GM18870 (cell line): ENCODE results near the gene GIMAP6.
"Not testable (repeated sequence)": the region's sequence is repeated elsewhere in the genome, so short reads cannot be mapped to it uniquely, and the experiment has no call there.

Source experiments
- ATAC-seq: cut with Tn5 transposase; IDR thresholded peaks from one replicate; pipeline ENCODE4 v1.9.1; 2021; ENCODE audit warnings: moderate library complexity; ENCODE audit not compliant: unreplicated experiment

GIMAP6 gene

DNA sequence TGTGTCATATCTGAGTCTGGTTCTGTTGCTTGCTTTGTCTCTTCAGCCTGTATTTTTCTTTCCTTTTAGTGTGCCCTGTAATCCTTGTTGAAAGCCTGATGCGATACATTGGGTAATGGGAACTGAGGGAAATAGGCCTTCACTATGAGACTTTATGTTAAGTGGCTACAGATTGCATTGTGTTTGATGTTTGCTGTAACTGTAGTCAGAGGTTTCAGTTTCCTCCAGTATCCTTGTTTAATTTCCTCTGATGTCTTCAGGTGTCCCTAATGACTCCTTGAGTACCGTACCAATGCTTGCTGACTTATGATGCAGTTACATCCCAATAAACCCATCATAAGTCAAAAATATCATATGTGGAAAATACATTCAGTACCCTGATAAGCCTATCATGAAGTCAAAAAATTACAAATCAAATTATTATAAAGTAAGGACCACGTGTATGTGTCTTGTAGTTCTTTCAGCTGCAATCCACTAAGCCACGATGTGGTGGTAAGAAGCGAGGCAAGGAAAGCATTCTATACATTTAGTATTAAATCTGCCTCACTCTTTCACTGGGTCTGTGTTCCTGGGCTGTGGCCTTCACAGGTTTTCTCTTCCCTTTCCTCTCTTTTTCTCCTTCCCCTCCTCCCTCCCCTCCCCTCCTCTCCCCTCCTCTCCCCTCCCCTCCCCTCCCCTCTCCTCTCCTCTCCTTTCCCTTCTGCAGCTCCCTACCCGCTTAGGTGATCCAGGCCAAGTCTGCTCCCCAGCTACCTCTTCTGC, 13.3 kb upstream of the GIMAP6 start:
- no peak for ATAC-seq

DNA sequence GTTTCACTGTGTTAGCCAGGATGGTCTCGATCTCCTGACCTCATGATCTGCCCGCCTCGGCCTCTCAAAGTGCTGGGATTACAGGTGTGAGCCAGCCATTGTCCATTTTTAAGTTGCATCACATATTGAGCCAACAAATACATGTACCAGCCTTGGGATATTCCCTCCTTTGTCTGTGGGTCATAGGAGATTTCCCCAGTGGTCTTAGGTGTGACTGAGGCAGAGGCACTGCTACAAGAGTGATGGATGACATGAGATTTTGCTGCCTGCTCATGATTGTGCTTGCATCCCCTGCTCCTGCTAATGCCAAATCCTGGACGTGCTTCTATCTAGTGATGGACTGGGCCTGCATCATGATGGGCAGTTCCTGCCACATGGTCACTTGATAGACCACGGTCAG, 10.7 kb upstream of the GIMAP6 start:
- no peak for ATAC-seq

DNA sequence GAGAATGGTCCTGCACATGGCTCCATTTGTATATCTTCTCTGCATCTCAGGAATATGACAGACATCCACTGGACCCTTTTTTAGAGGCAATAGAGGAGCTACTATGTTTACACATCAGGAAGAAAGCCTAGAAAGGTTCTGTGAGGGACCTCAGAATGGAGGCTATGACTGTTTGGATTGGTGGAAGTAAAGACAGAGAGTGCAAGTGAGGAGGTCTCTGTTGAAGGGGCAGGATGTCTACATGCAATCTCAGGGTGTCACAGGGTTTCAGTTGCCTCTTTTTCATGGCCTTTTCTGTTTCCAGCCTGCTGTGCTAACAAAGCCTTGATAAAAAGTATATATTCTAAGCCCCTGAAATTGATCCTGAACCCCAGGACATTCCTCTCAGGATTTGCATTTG, 9.7 kb upstream of the GIMAP6 start:
- no peak for ATAC-seq

DNA sequence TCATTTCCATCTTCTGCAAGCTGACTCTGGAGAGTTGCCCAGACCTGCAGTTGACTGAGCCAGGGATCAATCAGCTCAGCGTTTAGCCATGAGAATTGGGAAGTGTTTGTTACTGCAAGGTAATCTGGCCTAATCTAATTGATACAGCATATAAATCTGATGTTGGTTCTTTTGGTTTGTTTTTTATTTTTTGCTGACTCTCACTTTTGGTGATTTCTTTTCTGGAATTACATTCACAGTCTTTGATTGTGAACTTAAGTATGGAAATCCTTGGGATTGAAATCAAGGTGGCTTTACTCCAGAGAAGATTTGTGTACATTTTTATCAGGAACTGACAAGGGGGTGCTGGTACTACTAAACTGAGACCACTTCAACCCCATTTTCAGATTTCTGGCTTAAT, 1.7 kb upstream of the GIMAP6 start:
- no peak for ATAC-seq

DNA sequence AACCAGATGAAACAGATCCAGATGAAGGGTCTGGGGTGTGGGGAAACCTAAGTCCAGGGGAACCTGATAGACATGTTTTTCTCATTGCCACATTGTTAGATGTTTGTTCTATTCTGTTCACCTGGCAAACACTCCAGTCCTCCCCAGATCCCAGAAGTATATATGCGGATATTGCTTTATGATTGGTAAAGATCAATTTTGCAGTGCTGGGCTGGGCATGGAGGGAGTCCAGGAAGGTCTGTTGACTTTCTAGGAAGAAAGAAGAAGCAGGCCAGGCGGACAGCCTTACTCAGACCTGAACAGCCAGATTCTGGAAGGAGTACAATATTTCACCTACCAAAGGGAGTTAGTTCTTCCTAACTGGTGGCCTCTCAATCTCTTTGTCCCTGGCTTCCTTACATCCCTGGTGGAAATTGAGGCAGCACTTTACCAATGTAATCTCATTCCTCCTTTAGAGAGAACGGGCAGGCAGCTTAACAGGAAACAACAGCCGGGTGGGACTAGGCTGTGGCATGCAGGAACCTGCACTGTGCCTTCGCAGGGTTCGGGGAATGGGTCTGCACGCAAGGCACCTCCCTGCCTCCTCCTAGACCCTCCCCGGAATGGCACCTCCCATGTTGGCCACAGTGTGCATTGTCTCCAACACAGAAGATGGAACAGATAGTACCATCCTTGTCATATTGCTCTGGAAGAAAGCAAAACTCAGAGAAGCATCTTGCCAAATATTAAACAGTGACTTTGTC, 930 bp downstream of the GIMAP6 start:
- ATAC-seq: no peak

DNA sequence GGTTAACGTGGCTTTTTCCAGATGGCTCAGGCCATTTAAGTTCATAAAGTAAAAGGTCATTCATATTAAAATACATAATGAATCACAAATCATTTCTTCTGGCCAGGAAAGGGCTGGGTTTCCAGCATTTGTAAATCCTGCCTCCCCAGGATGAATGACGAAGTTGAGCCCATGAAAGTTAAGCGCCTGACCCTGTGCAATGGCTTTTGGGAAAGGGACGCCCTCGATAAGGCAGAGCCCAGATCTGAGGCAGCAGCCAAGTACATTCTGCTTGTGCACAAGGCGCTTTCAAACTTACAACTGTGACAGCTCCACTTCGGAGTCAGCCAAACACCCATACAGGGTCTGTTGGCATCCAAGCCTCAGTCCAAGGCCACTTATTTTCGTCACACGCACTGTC, 2.8 kb downstream of the GIMAP6 start:
- no peak for ATAC-seq

DNA sequence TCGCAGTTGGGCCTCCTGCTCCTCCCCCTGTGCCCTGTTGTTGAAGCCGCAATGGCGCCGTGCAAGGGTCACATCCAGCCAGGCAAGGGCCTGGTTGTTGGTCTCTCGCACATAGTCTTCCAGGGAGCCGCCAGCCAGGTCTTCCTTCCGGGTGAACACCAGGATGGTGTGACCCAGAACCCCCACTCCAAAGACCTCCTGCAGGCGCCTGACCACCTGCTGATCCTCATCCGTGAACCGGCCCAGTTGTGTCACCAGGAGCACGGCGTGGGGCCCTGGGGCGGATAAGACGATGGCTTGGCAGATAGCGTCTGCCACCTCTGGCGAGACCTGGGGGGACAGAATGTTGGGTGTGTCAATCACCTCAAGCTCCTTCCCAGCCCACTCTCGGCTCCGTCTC, 4.2 kb downstream of the GIMAP6 start:
- ATAC-seq: no peak

DNA sequence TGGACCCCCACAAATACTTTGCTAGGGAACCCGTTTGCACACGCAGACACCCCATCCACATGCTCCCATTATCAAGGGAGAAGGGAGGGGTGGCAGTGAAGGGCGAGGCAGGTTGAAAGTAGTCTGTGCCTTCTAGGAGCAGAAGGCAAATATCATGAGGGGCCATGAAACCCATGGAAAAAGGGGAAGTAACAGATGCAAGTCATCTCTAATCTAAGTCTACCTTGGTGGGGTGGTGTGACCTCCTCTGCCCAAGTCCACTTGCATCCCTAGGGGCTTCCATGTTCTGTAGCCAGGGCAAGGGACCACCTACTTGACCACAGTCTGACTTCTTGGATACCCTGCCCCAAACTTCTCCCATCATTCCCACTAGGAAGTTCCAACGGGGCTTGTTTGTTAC, 5.5 kb downstream of the GIMAP6 start:
- ATAC-seq: no peak

DNA sequence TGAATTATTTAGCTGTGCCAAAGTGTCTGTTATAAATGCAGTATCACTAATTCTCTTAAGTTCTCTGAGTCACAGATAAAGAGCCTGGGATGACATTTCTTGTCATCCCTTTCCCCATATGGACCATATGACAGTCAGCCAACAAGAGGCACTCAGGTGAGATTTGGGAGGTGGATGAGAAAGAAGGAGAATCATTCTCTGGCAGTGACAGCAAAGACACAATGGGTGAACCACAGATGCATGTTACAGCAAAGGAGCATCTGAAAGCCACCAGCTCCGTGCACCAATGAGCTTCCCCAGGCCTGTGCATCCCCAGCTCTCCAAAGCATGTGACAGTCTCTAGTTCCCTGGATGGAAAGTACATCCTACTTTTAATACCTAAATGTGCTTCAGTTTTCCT, 10.8 kb downstream of the GIMAP6 start:
- ATAC-seq: peak; percentile 31

DNA sequence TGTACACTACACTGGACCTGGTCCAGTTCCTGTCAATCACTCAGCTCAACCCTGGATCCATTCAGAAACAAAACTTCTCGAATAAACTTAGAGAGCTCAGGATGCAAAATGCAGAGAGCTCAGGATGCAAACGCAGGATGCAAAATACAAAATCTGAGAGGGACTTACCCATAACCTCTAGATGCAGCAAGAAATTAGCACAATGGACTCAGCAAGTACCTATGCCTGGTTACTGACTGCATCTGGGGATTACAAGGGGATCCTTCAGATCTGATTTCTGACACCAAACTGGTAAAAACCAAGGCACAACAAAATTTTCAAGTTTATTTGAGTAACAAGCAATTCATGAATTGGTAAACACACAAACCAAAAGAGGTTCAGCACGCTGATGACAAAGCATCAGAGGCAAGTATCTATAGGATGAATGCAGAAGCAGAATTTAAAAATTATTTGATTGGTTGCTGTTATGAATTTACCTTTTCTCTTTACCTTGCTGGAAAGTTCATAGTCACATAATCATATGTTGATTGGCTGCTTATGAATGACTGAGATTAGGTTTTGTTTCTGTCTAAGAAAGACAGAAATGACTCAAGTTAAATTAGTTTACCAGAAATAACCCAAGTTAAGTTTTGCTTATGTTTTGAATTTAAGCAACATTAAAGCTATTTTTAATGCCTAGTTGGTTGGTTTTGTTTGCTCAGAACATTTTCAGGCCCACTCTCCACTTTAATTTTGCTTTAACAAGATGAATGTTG, 11.4 kb downstream of the GIMAP6 start:
- ATAC-seq: peak; percentile 58

DNA sequence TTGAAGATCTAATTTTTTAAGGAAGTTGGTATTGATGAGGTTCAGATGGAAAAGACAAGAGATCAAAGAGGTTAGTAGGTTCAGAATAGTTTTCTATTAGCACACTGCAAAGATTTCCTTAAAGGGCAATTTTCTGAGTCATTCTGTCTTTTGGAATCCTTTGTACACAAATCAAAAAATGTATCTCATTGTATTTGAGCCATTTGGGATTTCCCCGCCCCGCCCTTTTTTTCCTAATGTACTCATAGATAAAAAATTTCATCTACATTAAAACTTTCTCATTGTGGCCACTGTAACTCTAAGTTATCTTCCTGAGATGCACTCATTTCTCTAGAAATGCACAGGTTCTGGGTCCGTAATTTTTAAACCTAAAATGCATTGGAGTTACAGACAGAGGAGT, 12.1 kb downstream of the GIMAP6 start:
- no peak for ATAC-seq

DNA sequence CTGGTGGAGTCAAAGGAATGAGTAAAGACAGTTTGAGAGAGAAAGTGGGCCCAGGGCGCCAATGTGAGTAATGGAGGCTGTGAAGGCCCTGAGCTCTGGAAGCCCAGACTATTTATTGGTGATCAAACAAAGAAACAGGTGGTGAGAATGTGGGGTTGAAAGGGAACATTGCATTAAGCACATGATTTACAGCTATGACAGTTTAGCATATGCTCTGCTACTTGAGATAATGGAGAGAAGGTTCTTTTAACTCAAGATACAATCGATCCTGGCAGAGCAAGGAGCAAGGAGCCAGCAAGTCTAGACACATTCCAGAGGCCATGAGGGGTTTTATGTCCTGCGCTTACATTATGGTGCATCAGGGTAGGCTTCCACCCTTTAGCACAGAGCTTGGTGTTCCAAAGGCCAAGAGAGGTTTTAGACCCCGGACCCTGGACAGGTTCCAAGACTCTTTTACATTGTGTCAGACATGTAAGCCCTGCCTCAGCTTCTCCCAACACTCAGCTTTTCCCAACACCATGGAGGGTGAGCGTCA, 16.9 kb downstream of the GIMAP6 start:
- not testable (repeated sequence) for ATAC-seq

DNA sequence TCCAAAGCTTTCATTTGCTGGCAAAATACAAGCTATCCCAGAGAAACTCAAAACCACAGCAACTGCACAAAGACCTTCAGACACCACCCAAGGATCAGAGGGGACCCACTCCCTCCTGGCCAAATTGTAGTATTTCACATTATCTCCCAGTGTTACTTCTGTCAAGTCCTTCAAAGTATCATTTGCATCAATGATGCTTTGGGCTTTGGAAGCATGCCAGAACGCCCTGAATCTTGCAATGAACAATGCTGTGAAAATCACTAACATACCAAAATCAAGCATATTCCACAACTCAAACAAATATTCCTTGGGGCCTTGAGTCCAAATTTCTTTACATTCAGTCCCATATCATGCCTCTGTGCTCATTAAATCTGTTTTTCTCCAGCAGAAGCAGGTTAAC, 17.8 kb downstream of the GIMAP6 start:
- not testable (repeated sequence) for ATAC-seq

DNA sequence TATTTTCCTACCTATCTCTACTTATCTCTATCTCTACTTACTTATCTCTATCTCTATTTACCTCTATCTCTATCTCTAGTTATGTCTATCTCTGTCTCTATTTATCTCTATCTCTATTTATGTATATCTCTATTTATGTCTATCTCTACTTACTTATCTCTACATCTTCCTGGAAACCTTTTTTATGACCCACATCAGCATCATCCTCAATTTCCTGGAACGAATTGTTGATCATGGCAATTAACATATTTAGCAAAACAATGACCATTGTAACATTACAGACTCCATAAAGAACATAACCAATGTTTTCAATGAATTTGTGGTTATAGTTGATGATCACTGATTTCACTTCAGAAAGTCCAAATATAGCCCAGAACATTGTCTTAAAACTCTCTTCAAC, 18.3 kb downstream of the GIMAP6 start:
- no peak for ATAC-seq

DNA sequence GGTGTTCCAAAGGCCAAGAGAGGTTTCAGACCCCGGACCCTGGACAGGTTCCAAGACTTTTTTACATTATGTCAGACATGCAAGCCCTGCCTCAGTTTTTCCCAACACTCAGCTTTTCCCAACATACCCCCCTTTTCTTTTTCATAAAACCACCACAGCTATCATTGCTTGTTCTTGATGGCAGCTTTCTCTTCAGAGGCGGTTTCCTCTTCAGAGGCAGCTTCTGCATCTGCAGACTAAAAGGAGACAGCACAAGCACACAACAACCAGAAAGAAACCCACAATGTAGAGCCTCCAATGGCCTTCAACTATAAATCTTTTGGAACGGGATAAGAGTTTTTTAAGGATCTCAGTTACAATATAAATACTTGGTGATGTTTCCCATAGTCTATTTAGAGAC, 19.3 kb downstream of the GIMAP6 start:
- no peak for ATAC-seq

DNA sequence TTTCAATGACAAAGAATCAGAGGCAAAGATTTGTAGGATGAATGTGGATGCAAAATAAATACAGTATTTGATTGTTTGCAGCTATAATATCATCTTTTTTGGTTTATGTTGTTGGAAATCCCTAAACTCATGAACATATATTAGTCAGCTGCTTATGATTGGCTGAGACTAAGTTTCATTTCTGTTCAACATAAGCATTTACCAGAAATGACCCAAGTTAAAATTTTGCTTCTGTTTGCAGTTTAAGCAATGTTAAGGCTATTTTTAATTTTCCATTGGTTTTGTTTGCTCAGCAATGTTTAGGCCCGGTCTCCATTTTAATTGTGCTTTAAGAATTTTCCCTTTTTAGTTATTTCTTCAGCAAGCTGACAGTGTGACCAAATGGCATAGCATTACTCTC, 22.0 kb downstream of the GIMAP6 start:
- no peak for ATAC-seq

DNA sequence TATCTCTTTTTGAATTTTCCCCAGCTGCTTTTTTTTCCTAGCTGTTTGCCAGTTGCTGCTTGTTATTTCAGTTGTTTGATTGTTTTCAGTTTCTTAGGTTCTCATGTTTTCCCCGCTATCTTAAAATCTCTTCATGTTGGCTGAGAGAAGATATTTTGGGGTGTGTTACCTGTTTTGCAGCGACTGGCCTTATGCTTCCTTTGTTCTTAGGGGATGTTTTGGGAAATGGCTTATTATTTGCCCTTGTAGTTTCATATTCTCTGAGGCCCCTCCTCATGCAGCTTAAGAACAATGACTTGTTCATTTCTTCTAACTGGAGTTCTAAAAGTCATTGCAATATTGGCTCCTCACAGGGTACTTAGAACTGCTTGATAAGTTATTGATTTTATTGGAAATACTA, 28.6 kb downstream of the GIMAP6 start:
- not testable (repeated sequence) for ATAC-seq

DNA sequence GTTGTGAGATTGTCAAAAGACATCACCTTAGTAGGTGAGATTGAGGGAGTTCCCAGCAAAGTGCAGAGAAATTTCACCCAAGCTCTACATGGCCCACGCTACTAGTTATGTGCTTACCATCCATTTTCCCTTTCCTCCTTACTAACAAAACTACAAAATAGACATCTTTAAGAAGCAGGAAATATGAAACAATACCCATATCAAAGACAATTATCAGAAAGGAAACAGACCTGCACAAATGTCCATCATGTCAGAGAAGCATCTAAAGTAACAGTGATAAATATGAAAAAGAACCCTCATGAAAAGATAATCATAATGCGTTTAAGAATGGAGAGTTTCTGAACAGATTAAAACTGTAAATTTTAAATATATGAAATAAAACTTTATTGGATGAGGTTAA, 36.8 kb downstream of the GIMAP6 start:
- no peak for ATAC-seq

DNA sequence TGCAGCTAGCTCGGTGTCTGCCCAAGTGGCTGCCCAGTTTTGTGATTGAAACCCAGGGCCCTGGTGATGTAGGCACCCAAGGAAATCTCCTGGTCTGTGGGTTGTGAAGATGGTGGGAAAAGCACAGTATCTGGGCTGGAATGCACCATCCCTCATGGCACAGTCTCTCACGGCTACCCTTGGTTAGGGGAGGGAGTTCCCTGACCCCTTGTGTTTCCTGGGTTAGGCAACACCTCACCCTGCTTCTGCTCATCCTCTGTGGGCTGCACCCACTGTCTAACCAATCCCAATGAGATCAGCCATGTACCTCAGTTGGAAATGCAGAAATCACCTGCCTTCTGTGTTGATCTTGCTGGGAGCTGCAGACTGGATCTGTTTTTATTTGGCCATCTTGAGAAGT, 37.4 kb downstream of the GIMAP6 start:
- no peak for ATAC-seq

DNA sequence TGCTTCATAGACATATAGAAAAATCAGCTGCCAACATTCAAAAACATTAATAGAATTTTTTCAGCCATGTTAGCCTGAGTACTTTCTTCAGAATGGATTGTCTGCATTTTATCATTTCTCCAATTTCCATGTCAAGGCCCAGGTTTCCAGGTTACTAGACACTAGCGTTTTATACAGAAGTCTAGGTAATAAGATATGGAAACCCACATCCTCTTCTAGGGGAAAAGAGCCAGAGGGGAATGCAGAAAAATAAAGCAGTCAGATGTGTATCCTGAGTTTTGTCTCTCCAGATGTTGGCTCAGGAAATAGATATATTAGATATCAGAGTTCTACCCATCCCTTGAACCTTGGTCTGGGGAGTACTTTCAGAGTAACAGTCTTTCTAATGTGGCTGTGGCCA, 44.6 kb downstream of the GIMAP6 start:
- ATAC-seq: no peak

DNA sequence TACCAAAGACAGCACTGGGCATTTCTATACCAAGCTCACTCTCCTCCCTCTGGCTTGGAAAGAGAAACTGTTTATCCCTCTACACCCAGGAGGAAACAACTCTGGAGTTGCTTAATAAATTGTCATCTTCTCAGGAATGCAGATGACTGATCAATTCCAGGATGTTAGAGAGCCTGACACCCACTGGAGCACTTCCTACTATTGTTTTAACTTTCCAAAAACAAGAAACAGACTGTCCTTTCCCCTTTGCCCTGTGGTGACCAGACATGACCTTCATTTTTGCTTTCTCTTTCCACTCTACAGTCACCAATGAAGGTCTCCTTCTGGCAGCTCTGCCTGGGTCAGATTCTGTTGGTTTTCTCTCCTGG, 45.4 kb downstream of the GIMAP6 start:
- no peak for ATAC-seq
